Heart left ventricle (tissue), 16 donors: ENCODE results near the gene PTPMT1. TPM values are rescaled to one million over a fixed set of nuclear protein-coding genes. Genes with fewer than 3 reads are reported as not detected.

Experiments
- ATAC-seq, 4 donors: fragments of 200-7000 bp; cut with Tn5 transposase; one replicate each; pipeline ENCODE4 v1.9.1; 2020 to 2022; ENCODE audit warnings: moderate library complexity in 4 of 4, mild to moderate bottlenecking in 3 of 4, moderate number of reproducible peaks in 1 of 4
- DNase-seq, 5 donors: peaks; one replicate each; pipeline ENCODE4 v3.0.0-alpha.2; 2020
- H3K27ac ChIP-seq, 12 donors: fragments of 200-600 bp; sonication (generic) in 4 of 12; one replicate each; pipeline versions ENCODE4 v1.5.0 to v1.8.0; 2016 to 2022; ENCODE audit warnings: mild to moderate bottlenecking in 2 of 12
- H3K27me3 ChIP-seq, 9 donors: fragments of 200-600 bp; sonication (generic) in 2 of 9; one replicate each; pipeline versions ENCODE4 v1.5.1 to v1.8.0; 2016 to 2022; ENCODE audit warnings: mild to moderate bottlenecking in 3 of 9
- H3K36me3 ChIP-seq, 9 donors: fragments of 200-600 bp; sonication (generic) in 2 of 9; one replicate each; pipeline versions ENCODE4 v1.5.0 to v1.8.0; 2018 to 2022; ENCODE audit warnings: mild to moderate bottlenecking in 2 of 9
- H3K4me1 ChIP-seq, 12 donors: fragments of 200-600 bp; sonication (generic) in 4 of 12; one replicate each; pipeline versions ENCODE4 v1.5.0 to v1.8.0; 2016 to 2022; ENCODE audit warnings: mild to moderate bottlenecking in 3 of 12
- H3K4me3 ChIP-seq, 12 donors: fragments of 200-600 bp; sonication (generic) in 4 of 12; one replicate each; pipeline versions ENCODE4 v1.5.0 to v1.8.0; 2017 to 2022; ENCODE audit warnings: mild to moderate bottlenecking in 9 of 12, moderate library complexity in 4 of 12
- H3K9me3 ChIP-seq, 12 donors: fragments of 200-600 bp; sonication (generic) in 4 of 12; one replicate each; pipeline versions ENCODE4 v1.5.0 to v1.8.0; 2016 to 2022; ENCODE audit warnings: mild to moderate bottlenecking in 1 of 12
- POLR2A ChIP-seq, 2 donors: fragments of 450-650 bp; IDR thresholded peaks; one replicate each; pipeline ENCODE4 v1.6.1; 2017; ENCODE audit warnings: antibody characterized with exemption in 2 of 2, mild to moderate bottlenecking in 2 of 2, moderate library complexity in 2 of 2
- WGBS, 4 donors: extraction: QIAGEN DNeasy Blood & Tissue Kit in 2 of 4; methylation state at CpG; one replicate each; pipeline versions ENCODE4 v1.1.5 to v1.1.7; 2013 to 2018; 5-methylcytosine and 5-hydroxymethylcytosine counted together
- intact Hi-C, 10 donors: fragments of 100-400 bp; cut with DNase I; formaldehyde crosslinking; loops; one replicate each; pipeline versions ENCODE4 v1.11.1 to v1.14.2; 2022
- polyA plus RNA-seq, 2 donors: library from polyadenylated mRNA; stranded (reverse); fragments of 200-250 nt; gene quantifications; one replicate each; pipeline ENCODE4 v1.2.3, GENCODE V29; 2013
- total RNA-seq, 9 donors: library from RNA; depleted of rRNA in 2 of 9; stranded (reverse); fragments of >200 nt in 2 of 9; fragmentation: NEBNext Ultra II Directional in 3 of 9; extraction: Animal tissue kit (Norgen Biotek cat#: 25700) in 3 of 9; gene quantifications; one replicate each; pipeline versions ENCODE4 v1.1.0 to v1.2.4, GENCODE V29; 2016 to 2023
- TF ChIP-seq, protein P1 (sequence below), 12 donors: fragments of 200-600 bp; sonication (generic) in 4 of 12; IDR thresholded peaks; one replicate each; pipeline versions ENCODE4 v1.5.0 to v1.8.0; 2018 to 2022; ENCODE audit warnings: antibody characterized with exemption in 12 of 12, mild to moderate bottlenecking in 5 of 12
- donor health status: ischemic (EF 13 %, LVEDD 7.1; RV severe dilation, severe dysfunction).
- donor health status: healthy with polysubstance abuse.
- donor health status: DM: no; HTN: yes; CAD: no.
- donor health status: DM: no; HTN: no; CAD: no.
- donor health status: ischemic (EF 25% LVEDD 6.9; RV normal size, moderate dysfunction).
- donor health status: ischemic (EF 25% LVEDD 5.7; RV mildly dilated, moderate dysfunction).
- donor health status: healthy.
- donor health status: DM: yes; HTN: yes; CAD: no.
- donor health status: ischemic (EF 35%, LVEDD 5.7; RV mildly dilated, moderate dysfunction).
- donor health status: nonischemic (EF 11% LVEDD 7.7; RV severe dilation, severe dysfunction).
- donor health status: DM: yes; HTN: yes; CAD: no.
- donor health status: PGD.
- donor health status: ischemic (EF 29% LVEDD 5.4; RV normal size, mild dysfunction).
- donor health status: nonischemic (EF 23%, LVEDD 6.1; RV moderate dilation, normal function).

Gene PTPMT1
- total and polyA plus RNA-seq, 11 donors, result 17.4 to 77.4 (median 24.5) TPM

- Histone ChIP-seq H3K27ac (no peak within 1 kb of the TSS), H3K36me3 (no peaks in the 10 kb centered on the region), H3K4me1 (peaks cover 0 to 30% (median 6%) of the 10 kb centered on the region in 12 donors), H3K27me3 (peaks cover 0 to 46% (median 28%) of the 10 kb centered on the region in 9 donors), H3K4me3 (peak within 1 kb of the TSS in 7 of 12 donors; percentile 12 to 44 (median 35)), H3K9me3 (no peaks in the 10 kb centered on the region)
- WGBS, 4 donors, result 3 to 7% (median 5%) methylated on average over 26 to 48 of the region's 48 CpGs
- no peak for TF ChIP-seq POLR2A (IDR thresholded peaks at IDR 0.05)
- TF ChIP-seq, protein P1, sequence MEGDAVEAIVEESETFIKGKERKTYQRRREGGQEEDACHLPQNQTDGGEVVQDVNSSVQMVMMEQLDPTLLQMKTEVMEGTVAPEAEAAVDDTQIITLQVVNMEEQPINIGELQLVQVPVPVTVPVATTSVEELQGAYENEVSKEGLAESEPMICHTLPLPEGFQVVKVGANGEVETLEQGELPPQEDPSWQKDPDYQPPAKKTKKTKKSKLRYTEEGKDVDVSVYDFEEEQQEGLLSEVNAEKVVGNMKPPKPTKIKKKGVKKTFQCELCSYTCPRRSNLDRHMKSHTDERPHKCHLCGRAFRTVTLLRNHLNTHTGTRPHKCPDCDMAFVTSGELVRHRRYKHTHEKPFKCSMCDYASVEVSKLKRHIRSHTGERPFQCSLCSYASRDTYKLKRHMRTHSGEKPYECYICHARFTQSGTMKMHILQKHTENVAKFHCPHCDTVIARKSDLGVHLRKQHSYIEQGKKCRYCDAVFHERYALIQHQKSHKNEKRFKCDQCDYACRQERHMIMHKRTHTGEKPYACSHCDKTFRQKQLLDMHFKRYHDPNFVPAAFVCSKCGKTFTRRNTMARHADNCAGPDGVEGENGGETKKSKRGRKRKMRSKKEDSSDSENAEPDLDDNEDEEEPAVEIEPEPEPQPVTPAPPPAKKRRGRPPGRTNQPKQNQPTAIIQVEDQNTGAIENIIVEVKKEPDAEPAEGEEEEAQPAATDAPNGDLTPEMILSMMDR (IDR thresholded peaks at IDR 0.05), result no peak
- ATAC-seq (no peak), DNase-seq (no peak)
- intact Hi-C loops, result no loop called here
These were observed 28.8 kb downstream of the PTPMT1 start, which contains the start of gene C1QTNF4 for GRCh38 chr11:47593934-47594855. C1QTNF4 (minus strand) TSS chr11:47594411; CDS start chr11:47590810, 3,601 bp downstream.

GRCh38 chr11:47595029-47595428 lies 29.6 kb downstream of the PTPMT1 start:
- intact Hi-C loops, result no loop called here

GRCh38 chr11:47595967-47596366 lies 30.6 kb downstream of the PTPMT1 start:
- no peak for DNase-seq
- ATAC-seq, result no peak
- Histone ChIP-seq H3K36me3 (no peaks in the 10 kb centered on the region), H3K4me1 (peaks cover 0 to 26% (median 6%) of the 10 kb centered on the region in 12 donors), H3K27me3 (peaks cover 0 to 34% (median 21%) of the 10 kb centered on the region in 9 donors), H3K27ac (no peak overlapping the region), H3K9me3 (no peaks in the 10 kb centered on the region), H3K4me3 (no peak overlapping the region)
- TF ChIP-seq, protein P1 (IDR thresholded peaks at IDR 0.05), result no peak
- TF ChIP-seq POLR2A (IDR thresholded peaks at IDR 0.05), result no peak
- intact Hi-C loops, result no loop called here
- 90 to 100% (median 94%) methylated on average over 1 of the region's 1 CpG for WGBS, 4 donors

More at GRCh38 chr11:47595029-47595428, 29.6 kb downstream of the PTPMT1 start:
- TF ChIP-seq, protein P1 (IDR thresholded peaks at IDR 0.05), result no peak
- no peak for TF ChIP-seq POLR2A (IDR thresholded peaks at IDR 0.05)
- Histone ChIP-seq H3K36me3 (no peaks in the 10 kb centered on the region), H3K4me1 (peaks cover 0 to 30% (median 6%) of the 10 kb centered on the region in 12 donors), H3K27ac (no peak overlapping the region), H3K4me3 (no peak overlapping the region), H3K9me3 (no peaks in the 10 kb centered on the region), H3K27me3 (peaks cover 0 to 38% (median 28%) of the 10 kb centered on the region in 9 donors)
- DNase-seq, result peak in 4 of 5 donors; percentile 44 to 81 (median 67)
- 42 to 62% (median 43%) methylated on average over 7 of the region's 7 CpGs for WGBS, 4 donors
- peak; percentile 85 to 92 (median 88) for ATAC-seq

DNA sequence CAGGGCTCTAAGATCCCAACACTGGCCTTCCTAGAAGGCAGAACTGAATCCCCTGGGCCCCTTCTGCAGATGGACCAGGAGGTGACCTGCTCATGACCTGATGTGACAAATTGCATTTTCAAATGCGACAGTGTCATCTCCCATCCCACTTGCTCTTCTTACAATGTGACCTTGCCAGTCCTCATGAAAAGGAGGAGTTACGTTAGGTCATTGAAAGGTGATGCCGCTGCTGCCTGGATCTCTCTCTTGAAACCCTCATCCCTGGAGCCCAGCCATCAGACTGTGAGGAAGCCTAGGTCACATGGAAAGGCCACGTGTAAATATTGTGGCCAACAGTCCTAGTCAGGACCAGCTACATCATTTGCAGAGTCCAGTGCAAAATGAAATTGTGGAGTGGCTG lies 34.5 kb downstream of the PTPMT1 start:
- WGBS, 4 donors, result 62 to 80% (median 77%) methylated on average over 4 of the region's 4 CpGs
- Histone ChIP-seq H3K27ac (no peak overlapping the region), H3K36me3 (no peaks in the 10 kb centered on the region), H3K4me3 (no peak overlapping the region), H3K27me3 (peaks cover 0 to 5% (median 0%) of the 10 kb centered on the region in 9 donors), H3K4me1 (peaks cover 0 to 11% (median 0%) of the 10 kb centered on the region in 12 donors), H3K9me3 (no peaks in the 10 kb centered on the region)
- no peak for TF ChIP-seq POLR2A (IDR thresholded peaks at IDR 0.05)
- TF ChIP-seq, protein P1 (IDR thresholded peaks at IDR 0.05), result no peak
- intact Hi-C loops, result no loop called here
- DNase-seq (no peak), ATAC-seq (no peak)
